ENCODE measurements around the gene KLHL30. TPM values are rescaled to one million over a fixed set of nuclear protein-coding genes. Genes with fewer than 3 reads are reported as not detected.
"Not testable (repeated sequence)": the region's sequence is repeated elsewhere in the genome, so short reads cannot be mapped to it uniquely, and the experiment has no call there.

Gene KLHL30
- total RNA-seq, 1 donor from 2014 or later: 22.0 TPM

- no peak for ATAC-seq
- intact Hi-C loops (cut with micrococcal nuclease): no loop called here
Measured at GRCh38 chr2:238168196-238169047, 30.0 kb downstream of the KLHL30 start.

GRCh38 chr2:238169048-238169707 is 30.7 kb downstream of the KLHL30 start:
- intact Hi-C loops (cut with micrococcal nuclease): no loop called here
- ATAC-seq (peak; percentile 33), DNase-seq (no peak)

More at GRCh38 chr2:238168196-238169047, 30.0 kb downstream of the KLHL30 start:
- DNase-seq: no peak

- ATAC-seq (peak; percentile 61), DNase-seq (no peak)
- intact Hi-C loops (cut with micrococcal nuclease): no loop called here
Measured at GRCh38 chr2:238169708-238170251, 31.3 kb downstream of the KLHL30 start.

- intact Hi-C loops (cut with micrococcal nuclease): no loop called here
- DNase-seq: peak; percentile 41
- no peak for ATAC-seq
Measured at GRCh38 chr2:238170386-238171071, 32.1 kb downstream of the KLHL30 start.

GRCh38 chr2:238171072-238171431 is 32.6 kb downstream of the KLHL30 start:
- DNase-seq; ATAC-seq; intact Hi-C loops (cut with micrococcal nuclease): not testable (repeated sequence)

- DNase-seq (no peak), ATAC-seq (no peak)
- intact Hi-C loops (cut with micrococcal nuclease): no loop called here
Measured at GRCh38 chr2:238171575-238172187, 33.2 kb downstream of the KLHL30 start.

- DNase-seq: no peak
- no peak for ATAC-seq
- intact Hi-C loops (cut with micrococcal nuclease): no loop called here
Measured at GRCh38 chr2:238172439-238172838, 34.0 kb downstream of the KLHL30 start.

- DNase-seq (no peak), ATAC-seq (no peak)
- intact Hi-C loops (cut with micrococcal nuclease): no loop called here
Measured at GRCh38 chr2:238173692-238174091, 35.2 kb downstream of the KLHL30 start.

GRCh38 chr2:238174291-238174690 is 35.8 kb downstream of the KLHL30 start:
- no peak for ATAC-seq
- DNase-seq: no peak
- intact Hi-C loops (cut with micrococcal nuclease): no loop called here

- ATAC-seq (no peak), DNase-seq (no peak)
- intact Hi-C loops (cut with micrococcal nuclease): no loop called here
Measured at GRCh38 chr2:238174701-238175100, 36.2 kb downstream of the KLHL30 start.

- intact Hi-C loops (cut with micrococcal nuclease): no loop called here
- DNase-seq: no peak
- ATAC-seq: no peak
Measured at GRCh38 chr2:238176613-238177012, 38.1 kb downstream of the KLHL30 start.

GRCh38 chr2:238180554-238180953 is 42.1 kb downstream of the KLHL30 start:
- no peak for DNase-seq
- ATAC-seq: no peak
- intact Hi-C loops (cut with micrococcal nuclease): no loop called here

GRCh38 chr2:238182362-238182761 is 43.9 kb downstream of the KLHL30 start:
- DNase-seq (no peak), ATAC-seq (peak; percentile 28)
- intact Hi-C loops (cut with micrococcal nuclease): no loop called here

GRCh38 chr2:238183821-238184220 is 45.4 kb downstream of the KLHL30 start:
- ATAC-seq (no peak), DNase-seq (no peak)
- intact Hi-C loops (cut with micrococcal nuclease): no loop called here

- ATAC-seq: peak; percentile 88
- intact Hi-C loops (cut with micrococcal nuclease): no loop called here
- no peak for DNase-seq
Measured at GRCh38 chr2:238187618-238188548, 49.4 kb downstream of the KLHL30 start.

- ATAC-seq (no peak), DNase-seq (no peak)
- intact Hi-C loops (cut with micrococcal nuclease): no loop called here
Measured at GRCh38 chr2:238190445-238190844, 52.0 kb downstream of the KLHL30 start.

All from left ventricle myocardium superior (tissue), 1 donor.